Measurements from ENCODE around the gene CDC6.

The CDC6 gene

DNA sequence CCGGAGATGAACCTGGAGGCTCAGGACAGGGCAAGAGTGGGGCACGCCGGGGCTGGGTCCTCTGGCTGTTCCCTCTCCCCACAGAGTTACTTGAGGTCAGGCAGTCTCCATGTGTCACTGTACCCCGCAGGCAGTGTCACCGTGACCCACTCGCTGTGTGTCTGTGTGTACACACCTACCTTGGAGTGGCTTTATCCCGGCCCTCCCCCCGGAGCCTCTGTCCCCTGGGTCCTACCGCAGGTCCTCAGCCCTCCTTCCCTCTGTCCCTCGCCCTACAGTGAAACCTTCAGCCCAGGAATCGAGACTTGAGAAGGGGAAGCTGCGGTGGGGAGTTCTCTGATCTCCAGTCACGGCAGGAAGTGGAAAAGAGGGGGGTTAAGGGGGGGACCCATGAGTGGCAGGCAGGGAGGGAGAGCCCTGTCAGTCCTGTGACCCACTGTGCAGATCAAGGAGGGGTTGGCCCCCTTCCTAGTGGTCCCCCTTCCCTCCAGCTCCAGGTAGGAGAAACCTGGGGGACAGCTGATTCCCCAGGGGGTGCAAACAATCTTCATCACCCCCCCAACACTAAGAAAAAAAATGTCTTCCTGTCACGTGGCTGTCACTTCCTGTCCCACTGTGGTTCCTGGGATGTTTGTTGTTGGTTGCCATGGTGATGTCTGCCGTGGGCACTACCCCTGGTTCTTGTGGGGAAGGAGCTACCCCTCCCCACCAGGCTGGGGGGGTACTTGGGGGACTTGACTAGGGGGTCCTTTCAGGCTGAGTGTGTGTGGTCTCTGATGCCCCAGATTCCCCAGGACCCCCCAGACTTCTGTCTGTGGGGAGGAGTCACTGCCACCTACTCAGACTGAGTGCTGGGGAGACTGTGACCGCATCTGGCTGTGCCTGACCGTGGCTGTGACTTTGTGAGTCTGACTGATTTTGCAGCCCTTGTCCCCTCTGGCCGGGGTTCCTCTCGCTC, 35.0 kb downstream of the CDC6 start:
- DNase-seq (ENCODE audit: extremely low read depth in 1 of 2, low read depth in 1 of 2), result peak; percentile 74 to 81

DNA sequence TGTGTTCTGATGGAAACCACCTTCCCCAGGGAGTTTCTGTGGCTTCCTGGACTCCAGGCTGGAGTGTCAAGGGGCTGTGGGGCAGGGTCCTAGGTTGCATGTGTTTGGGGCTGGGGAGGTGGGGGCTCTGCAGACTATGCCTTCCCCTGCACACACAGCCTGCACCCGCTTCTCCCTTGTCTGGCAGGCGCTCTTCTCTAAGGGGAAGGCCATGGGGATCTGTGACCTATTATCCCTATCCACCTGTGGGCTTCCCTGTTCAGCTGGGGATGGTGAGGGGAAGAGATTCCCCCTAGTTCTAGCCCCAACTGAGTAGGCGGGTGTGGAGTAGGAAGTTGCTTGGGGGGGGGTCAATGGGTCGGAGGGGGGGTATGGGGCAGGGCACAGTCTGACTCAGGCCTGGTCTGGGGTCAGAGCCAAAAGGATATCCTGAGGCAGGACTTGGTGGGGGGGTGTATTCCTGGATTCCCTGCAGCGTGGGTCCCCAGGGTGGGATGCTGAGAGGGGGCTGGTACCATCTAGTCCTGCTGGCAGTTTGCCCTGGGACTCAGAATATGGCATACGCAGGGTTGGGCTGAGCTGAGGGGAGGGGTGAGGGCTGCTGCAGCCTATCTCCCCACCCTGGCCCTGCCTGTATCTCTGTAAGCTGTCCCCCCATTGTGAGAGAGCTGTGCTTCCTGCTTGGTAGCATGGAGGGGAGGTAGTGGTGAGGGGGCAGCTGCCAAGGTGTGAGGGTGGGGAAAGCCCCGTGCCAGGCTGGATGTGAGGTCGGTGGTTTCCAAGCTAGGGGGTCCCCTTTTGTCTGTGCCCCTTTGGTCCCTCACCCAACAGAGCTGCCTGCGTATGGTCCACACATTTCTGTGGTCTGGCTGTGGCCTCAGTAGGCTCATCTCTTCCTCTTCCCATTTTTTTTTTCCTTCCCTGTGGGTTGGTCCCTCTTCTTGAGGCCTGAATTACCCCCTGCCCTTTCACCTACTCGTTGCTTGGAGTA, 36.0 kb downstream of the CDC6 start:
- no peak for DNase-seq (ENCODE audit: extremely low read depth in 1 of 2, low read depth in 1 of 2)

DNA sequence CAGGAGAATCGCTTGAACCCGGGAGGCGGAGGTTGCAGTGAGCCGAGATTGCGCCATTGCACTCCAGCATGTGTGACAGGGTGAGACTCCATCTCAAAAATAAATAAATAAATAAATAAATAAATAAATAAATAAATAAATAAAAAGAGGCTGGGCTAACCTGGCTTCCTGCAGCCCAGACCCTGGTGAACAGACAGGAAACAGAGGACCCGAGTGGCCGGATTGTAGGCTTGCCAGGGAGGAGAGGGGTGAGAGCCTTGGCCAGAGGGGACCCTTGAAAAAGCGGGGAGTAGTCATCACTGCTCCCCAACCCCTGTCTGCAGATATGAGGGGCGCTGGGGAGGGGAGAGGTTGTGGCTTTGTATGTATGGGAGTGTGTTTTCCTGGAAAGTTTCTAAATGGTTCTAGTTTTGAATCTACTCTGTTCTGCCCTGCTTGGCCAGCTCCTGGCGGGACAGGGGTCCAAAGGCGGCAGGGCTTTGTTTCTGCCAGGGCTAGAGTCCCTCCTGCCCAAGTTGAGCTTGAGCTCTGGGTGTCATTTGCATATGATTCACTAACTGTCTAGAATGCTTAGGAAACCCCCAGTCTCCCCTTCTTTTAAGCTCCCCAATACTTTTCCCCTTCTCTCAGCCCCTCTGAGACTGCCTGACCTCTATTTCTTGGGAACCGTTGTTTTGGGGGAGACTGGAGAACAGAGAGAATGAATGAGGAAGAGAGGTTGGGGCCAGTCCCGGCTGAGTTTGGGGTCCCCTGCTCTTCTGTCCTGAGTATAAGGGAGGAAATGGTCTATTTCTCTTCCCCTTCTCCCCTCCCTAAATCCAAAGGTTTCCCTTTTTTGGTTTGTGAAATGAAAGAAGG, 37.7 kb downstream of the CDC6 start:
- DNase-seq (ENCODE audit: extremely low read depth in 1 of 2, low read depth in 1 of 2), result no peak

DNA sequence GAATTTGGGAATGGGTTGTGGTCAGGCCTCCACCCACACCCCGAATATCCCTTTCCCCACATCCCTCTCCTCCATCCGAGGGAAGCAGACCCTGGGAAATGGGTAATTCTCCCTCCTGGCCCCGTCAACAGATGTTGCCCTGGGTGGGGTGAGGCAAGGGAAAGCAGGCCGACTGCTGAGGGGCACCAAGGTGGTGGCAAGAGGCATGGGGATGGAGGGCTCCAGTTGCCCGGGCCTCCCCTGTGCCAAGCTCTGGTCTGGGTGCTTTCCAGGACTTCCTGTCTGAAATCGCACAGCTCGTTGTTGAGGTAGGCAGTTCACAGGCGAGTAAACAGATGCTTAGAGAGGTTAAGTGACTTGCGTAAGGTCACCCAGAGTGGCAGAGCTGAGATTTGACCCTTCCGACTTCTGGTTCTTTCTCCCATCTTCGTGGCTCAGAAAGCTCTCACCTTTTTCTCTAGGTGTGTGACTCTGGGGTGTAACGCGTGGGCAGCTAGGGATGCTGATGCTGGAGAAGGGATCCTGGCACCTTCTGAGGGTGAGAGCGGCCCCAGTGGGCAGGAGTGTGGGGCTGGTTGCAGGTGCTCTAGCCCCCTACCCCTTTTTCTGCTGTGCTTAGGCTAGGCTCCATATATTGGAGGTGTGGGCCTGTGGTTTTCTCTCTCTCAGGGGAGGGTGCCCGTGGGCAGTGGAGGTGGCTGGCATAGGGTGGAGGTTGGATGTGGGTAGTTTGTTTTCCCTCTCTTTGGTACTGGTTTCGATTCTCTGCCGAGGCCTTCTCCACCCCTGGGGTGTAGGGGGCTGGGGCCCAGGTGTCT, 38.5 kb downstream of the CDC6 start:
- DNase-seq (ENCODE audit: extremely low read depth in 1 of 2, low read depth in 1 of 2), result no peak

DNA sequence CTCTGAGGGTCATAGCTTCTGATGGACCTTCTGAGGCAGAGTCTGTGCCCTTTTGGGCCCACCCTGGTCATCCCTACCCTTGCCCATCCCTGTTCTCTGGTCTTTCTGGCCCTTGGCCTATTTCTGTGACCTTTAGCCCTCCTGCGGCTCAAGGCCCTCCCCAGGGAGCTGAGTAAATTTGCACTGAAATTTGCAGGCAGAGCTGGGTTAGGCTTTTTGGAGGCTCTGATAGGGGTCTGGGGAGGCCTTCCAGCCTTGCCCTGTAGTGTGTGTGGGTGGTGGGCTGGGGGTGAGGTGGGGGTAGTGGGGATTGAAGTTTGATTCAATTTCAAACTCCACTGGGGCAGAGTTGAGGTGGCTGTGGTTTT, 39.1 kb downstream of the CDC6 start:
- DNase-seq (ENCODE audit: extremely low read depth in 1 of 2, low read depth in 1 of 2), result no peak

DNA sequence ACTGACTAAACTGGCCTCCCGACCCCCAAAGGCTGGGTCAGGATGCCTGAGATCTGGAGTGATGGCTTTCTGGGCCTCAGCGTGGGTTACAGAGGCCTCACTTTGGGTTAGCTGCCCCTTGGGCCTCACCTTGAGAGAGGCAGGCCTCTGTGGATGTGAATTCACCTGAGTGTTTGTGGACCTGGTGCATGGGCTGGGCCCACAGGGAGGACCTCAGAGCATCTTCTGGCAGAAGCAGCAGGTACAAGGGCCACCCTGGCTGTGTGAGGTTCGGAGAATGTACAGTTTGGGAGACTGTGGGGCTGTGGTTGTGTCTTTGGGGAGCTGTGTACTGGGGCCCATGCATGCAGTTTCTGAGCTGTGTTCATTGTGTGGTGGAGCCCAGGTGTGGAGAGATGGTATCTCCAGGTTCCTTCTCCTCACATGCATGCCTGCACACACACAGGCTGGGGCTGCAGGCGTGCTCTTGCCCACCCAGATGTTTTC, 39.6 kb downstream of the CDC6 start:
- DNase-seq (ENCODE audit: extremely low read depth in 1 of 2, low read depth in 1 of 2), result no peak

DNA sequence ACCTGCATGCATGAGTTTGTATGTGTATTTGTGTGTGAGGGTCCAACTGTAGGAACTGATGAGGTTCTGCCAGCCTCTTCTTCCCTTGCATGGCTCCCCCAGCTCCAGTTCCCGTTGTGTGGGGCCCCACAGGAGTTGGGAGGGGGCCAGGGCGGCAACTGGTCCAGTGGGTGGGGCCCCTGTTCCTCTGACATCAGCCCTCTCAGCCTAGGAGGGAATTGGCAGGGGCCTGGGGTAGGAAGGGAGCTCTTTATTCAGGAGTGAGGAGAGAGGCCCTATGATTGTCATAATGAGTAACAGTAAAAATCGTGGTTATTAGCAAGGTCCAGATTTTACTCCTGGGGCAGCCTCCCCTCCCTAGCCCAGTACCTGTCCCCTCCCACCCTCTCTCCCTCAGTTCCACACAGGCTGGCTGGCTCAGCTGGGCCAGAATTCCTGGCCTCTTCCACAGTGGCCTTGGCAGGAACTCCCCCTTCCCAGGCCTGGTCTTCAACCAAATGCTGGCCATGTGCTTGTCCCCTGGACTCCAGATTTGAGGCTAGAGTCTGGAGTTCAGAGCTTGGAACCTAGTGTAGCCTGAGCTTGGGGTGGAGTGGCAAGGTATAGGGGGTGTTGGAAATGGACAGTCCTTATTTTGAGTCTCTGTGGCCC, 40.2 kb downstream of the CDC6 start:
- DNase-seq (ENCODE audit: extremely low read depth in 1 of 2, low read depth in 1 of 2), result no peak

DNA sequence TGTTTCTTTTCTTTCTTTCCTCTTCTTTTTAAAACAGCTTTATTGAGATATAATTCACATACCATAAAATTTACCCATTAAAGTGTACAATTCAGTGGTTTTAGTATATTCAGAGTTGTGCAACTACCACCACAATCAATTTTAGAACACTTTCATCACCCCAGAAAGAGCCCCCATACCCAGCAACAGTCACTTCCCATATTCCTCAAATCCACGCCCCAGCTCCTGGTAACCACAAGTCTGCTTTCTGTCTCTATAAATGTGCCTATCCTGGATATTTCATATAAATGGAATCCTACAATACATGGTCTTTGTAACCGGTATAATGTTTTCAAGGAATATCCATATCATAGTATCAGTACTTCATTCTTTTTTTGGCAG, 40.7 kb downstream of the CDC6 start:
- DNase-seq (ENCODE audit: extremely low read depth in 1 of 2, low read depth in 1 of 2), result no peak

DNA sequence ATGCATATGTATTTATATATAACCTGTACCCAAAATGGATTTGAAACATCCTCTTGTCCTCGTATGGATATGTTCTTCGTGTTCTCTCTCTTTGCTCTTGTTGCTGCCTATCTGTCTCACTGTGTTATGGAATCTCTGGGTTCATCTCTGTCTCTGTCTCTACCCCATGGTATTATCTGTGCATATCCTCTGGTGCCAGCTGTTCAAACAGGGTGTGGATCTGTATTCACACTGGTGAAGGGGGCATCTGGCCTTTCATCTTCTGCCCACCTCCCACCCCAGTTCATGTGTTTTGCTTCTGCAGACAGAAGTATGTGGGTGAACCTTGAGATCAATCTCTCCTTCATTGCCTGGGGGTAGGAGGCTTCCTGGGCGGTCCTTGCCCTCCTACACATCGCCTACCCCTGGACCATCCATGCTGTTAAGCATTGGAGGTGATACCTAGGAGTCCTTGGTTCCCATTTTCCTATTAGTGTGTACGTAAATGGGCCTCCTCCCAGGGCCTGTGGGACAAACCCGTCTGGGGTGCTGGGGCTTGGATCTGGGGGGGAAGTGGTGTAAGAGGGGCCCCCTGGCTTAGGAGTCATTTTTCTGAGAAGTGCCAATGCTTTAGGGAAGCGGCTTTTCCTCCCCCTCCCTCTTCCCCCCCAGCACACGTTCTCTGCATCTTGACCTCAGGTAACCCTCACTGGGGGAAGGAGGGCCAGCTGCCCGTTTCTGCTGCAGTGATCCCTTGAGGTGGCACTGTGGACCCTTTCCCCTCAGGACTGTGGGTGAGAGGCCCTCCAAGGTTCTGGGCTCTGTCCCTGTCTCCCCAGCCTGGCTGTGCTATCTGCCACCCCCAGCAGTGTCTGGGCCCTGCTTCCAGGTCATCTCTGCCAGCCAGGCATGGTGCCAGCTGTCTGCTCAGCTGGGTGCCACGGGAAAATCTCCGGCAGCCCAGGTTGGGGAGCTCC, 42.4 kb downstream of the CDC6 start:
- no peak for DNase-seq (ENCODE audit: extremely low read depth in 1 of 2, low read depth in 1 of 2)

DNA sequence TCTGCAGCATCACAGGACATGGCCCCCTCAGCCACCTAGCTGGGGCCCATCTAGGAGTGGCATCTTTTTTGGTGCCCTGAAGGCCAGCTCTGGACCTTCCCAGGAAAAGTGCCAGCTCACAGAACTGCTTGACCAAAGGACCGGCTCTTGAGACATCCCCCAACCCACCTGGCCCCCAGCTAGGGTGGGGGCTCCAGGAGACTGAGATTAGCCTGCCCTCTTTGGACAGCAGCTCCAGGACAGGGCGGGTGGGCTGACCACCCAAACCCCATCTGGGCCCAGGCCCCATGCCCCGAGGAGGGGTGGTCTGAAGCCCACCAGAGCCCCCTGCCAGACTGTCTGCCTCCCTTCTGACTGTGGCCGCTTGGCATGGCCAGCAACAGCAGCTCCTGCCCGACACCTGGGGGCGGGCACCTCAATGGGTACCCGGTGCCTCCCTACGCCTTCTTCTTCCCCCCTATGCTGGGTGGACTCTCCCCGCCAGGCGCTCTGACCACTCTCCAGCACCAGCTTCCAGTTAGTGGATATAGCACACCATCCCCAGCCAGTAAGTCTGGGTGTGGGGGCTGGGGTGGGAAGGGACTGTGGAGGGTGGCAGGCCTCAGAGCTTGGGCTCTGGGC, 43.3 kb downstream of the CDC6 start:
- no peak for DNase-seq (ENCODE audit: extremely low read depth in 1 of 2, low read depth in 1 of 2)

DNA sequence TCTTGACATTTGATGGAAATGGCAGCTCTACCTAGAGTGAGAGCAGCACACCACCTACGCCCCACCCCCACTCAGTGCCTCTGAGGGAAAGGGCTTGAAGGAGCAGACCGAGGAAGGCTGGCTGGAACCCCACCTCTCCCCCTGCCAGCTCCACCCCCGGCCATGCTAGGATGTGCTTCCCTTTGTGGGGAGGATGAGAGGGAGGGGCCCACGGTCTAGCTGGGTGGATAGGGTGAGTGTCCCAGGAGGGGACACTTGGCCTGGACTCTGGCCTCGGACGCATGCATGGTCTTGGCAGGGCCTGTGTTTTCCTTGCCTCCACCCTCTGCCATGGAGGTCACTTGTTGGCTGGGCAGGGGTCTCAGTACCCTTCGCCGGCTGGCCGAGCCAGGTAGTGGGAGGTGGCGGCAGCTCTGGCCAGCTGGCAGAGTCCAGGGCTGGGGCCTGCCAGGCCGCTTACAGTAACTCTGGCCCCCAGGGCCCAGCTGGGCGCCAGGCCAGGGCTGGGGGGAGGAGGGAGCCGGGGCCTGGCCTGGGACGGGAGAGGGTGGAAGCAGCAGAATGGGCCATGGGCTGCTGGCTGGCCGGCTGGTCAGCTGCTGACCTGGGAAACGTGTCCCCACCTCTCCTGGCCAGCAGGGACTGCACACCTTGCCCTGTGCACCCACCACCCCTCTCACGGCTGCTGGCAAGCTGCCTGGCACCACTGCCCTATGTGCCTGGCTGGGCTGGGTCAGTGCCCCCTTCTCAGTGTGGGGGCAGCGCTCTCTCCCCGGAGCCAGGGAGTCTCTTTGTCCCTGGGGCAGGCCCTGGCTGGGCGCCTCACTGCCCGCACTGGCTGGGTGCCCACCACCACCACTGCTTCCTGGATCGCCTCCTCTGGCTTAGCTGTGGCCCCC, 44.3 kb downstream of the CDC6 start:
- no peak for DNase-seq (ENCODE audit: extremely low read depth in 1 of 2, low read depth in 1 of 2)

DNA sequence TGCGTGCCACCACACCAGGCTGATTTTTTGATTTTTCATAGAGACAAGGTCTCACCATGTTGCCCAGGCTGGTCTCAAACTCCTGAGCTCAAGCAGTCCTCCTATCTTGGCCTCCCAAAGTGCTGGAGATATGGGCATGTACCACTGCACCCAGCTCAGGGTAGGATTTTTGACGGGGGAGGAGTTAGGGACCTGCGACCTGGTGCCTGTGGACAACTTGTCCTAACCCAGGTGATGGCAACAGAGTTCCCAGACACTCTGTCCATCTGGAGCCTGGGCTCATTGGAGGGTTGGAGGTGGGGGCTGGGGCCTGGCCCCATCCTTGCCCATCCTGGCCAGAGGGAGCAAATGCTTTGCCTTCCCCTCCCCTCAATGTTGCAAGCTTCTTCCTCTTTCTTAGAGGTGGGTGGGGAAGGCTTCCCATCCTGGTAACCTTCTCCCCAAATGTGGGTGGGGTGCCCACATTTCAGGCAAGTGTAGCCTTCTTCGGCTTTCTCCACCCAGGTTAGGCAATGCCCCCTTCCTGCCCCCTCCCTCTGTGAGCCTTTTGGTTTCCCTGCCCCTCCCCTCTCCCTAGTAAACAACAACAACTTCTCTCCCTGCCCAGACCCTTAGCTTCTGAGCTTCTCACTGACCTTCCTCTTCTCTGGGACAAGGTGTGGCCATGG, 46.2 kb downstream of the CDC6 start:
- no peak for DNase-seq (ENCODE audit: extremely low read depth in 1 of 2, low read depth in 1 of 2)

DNA sequence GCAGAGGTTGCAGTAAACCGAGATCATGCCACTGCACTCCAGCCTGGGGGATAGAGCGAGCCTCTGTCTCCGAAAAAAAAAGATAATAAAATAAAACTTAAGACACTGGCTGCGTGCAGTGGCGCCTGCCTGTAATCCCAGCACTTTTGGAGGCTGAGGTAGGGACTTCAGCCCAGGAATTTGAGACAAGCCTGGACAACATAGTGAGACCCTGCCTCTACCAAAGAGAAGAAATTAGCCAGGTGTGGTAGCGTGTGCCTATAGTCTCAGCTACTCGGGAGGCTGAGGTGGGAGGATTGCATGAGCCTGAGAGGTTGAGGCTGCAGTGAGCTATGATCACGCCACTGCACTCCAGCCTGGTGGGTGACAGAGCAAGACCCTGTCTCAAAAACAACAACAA, 47.9 kb downstream of the CDC6 start:
- no peak for DNase-seq (ENCODE audit: extremely low read depth in 1 of 2, low read depth in 1 of 2)

DNA sequence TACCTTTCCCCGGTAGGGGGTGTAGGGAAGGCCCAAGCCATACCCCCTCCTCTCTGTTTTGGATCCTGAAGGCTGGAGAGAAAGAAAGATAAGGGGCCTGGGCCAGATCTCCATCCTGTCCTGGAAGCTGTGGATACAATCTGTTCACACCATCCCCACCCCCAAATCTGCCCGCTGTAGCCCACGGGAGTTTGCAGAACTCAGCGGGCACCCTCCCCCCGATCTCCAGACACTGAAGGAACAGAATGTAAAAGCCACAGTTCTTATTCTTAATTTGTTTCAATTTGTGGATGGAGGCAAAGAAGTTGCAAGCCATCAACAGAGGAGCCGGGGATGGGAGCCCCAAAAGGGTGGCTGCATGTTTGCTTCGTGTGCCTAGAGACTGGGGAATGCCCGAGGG, 49.7 kb downstream of the CDC6 start:
- no peak for DNase-seq (ENCODE audit: extremely low read depth in 1 of 2, low read depth in 1 of 2)

DNA sequence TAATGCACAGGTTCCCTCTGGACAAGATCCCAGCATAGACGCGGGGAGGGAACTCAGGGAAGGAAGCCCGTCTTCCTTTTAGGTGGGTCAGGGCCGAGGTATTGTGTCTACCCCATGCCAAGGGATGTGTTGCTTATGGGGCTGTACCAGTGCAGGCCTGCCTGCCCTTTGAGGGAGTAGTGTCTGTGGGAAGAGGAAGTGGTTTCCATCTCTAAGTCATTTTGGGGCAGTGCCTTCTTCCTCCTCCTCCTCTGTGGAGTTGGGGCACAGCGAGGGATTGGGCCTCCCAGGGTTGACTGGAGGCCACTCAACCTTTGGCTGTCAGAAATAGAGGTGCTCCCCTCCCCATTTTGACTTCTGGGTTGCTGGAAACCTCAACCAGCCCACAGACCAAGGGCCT, 50.4 kb downstream of the CDC6 start:
- DNase-seq (ENCODE audit: extremely low read depth in 1 of 2, low read depth in 1 of 2), result no peak

DNA sequence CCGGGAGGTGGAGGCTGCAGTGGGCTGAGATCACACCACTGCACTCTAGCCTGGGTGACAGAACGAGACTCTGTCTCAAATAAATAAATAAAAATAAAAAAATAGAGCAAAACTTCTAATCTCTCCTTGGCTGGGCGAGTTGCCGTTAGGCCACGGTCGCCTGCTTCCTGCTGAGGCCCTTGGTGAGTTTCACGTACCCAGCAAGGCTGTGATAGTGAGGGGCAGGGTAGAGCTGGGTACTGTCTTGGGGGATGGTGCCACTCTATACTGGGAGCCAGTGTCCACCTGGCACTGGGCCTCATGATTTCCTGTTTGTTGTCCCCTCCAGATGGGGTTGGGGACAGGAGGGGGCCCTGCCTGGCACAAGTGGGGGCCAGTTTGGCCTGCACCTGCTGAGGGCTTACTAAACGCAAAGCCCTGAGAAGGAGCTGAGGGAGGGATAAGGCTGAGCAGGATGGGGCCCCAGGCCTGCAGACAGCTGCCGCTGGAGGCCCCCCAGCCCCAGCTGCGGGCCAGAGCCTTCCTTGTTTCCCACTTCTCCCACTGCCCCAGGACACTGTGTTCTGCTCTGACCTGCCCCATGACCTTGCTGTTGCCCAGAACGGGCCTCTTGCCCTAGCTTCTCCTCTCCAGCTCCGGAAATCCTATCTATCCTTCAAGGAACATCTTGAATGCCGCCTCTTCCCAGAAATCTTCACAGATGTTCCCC, 51.4 kb downstream of the CDC6 start:
- no peak for DNase-seq (ENCODE audit: extremely low read depth in 1 of 2, low read depth in 1 of 2)

Measured in stimulated activated CD8-positive, alpha-beta memory T cell treated with anti-CD3 and anti-CD28 coated beads, Interleukin-7, amount 100 ng/mL, for 48 hours (primary cell).